Measurements from ENCODE around the gene ZGPAT. TPM values are rescaled to one million over a fixed set of nuclear protein-coding genes. Genes with fewer than 3 reads are reported as not detected.

The ZGPAT gene
- total and polyA plus RNA-seq, 9 of the 15 experiments (the other 6 are each of a cell fraction or from before 2014, with no cell fraction given): 0.14 to 26.6 (median 7.4) TPM

- no peak for ATAC-seq
- in situ Hi-C loops (cut with MboI): no loop called here
- no peak for DNase-seq (ENCODE audit: extremely low read depth in 1 of 4, low spot score in 3 of 4)
- no peaks in the 10 kb centered on the region; the same call in 1 of the 2 replicates for H4K20me1 ChIP-seq (replicated peaks; ENCODE audit: control insufficient read depth, insufficient read depth, low read length)
- no peak overlapping the region for H3K27ac ChIP-seq (ENCODE audit: extremely low read depth, low read depth, low read length)
- no peaks in the 10 kb centered on the region for H3K9me3 ChIP-seq (replicated peaks; ENCODE audit: control insufficient read depth, insufficient read depth, low read depth, low read length)
- FAIRE-seq: no peak
- no peaks in the 10 kb centered on the region for H3K9me1 ChIP-seq (ENCODE audit: control insufficient read depth, insufficient read depth, low read length)
- ChIA-PET CTCF (ENCODE audit: low intra/inter-chr PET ratio) (interaction anchor here (0.6 kb wide), 1 partner anchor 128 kb away, joined by 3 read pairs; no protein-coding TSS in a partner anchor), POLR2A (no interaction called here)
- no peaks in the 10 kb centered on the region for H3K27me3 ChIP-seq (ENCODE audit: control insufficient read depth in 2 of 2, insufficient read depth in 2 of 2, low read length in 2 of 2)
- peak overlapping the region in 1 of 2 experiments; percentile 17; a peak in 1 of 4 replicates for H3K9ac ChIP-seq (ENCODE audit: insufficient read depth in 1 of 2, low read depth in 2 of 2, low read length in 2 of 2)
- H3K4me2 ChIP-seq (ENCODE audit: insufficient read depth, low read length): no peak overlapping the region
- TSS peak; percentile 26 for BruUV-seq (replicated peaks)
- intact Hi-C loops (cut with micrococcal nuclease): no loop called here
- H3K36me3 ChIP-seq (ENCODE audit: control insufficient read depth, insufficient read depth, low read length): peaks cover 31% of the 10 kb centered on the region; the same call in 2 of the 3 replicates
- H3K79me2 ChIP-seq (ENCODE audit: control insufficient read depth, insufficient read depth, low read length): no peaks in the 10 kb centered on the region
- H3K4me3 ChIP-seq: no peak overlapping the region
- peaks cover 9 to 74% of the 10 kb centered on the region in 2 experiments for H3K4me1 ChIP-seq (replicated peaks in 1 of 2; ENCODE audit: control insufficient read depth in 2 of 2, insufficient read depth in 2 of 2, low read length in 2 of 2)
- TF ChIP-seq HNRNPL (IDR thresholded peaks at IDR 0.05; ENCODE audit: low read depth, low read length): 0 out of 2 replicates have a peak, but pooled peaks have one; percentile 6
- no peak for TF ChIP-seq THAP12 (CRISPR knock-in tag; IDR thresholded peaks at IDR 0.05)
- peak; percentile 83; the same call in 1 of the 2 replicates for TF ChIP-seq HNRNPUL1 (IDR thresholded peaks at IDR 0.05; ENCODE audit: low read length)
- peak; percentile 43 for TF ChIP-seq FIP1L1 (IDR thresholded peaks at IDR 0.05; ENCODE audit: low read depth, low read length, poor library complexity, severe bottlenecking)
- peak; percentile 42 for TF ChIP-seq RBFOX2 (IDR thresholded peaks at IDR 0.05; ENCODE audit: low read depth, low read length)
- 0 out of 2 replicates have a peak, but pooled peaks have one; percentile 47 for TF ChIP-seq RBM14 (IDR thresholded peaks at IDR 0.05; ENCODE audit: borderline replicate concordance, insufficient read depth, low read depth, low read length)
- no peak for TF ChIP-seq MCM5 (IDR thresholded peaks at IDR 0.05; ENCODE audit: low read depth)
- peak; percentile 77 for TF ChIP-seq POLR2G (IDR thresholded peaks at IDR 0.05; ENCODE audit: low read depth, low read length)
- no peak for TF ChIP-seq ZNF766 (CRISPR knock-in tag; conservative IDR thresholded peaks at IDR 0.05)
- WGBS (ENCODE audit: insufficient coverage, low coverage, missing lambda C conversion rate): 93% methylated on average over 30 of the region's 37 CpGs
- H2AFZ ChIP-seq (ENCODE audit: low read depth, low read length): no peak overlapping the region
Measured at GRCh38 chr20:63694584-63695423, 13.0 kb upstream of the ZGPAT start.
